H1 (cell line): ENCODE results near the gene LTF. TPM values are rescaled to one million over a fixed set of nuclear protein-coding genes. Genes with fewer than 3 reads are reported as not detected.

Experiments used
- CTCF ChIA-PET: fragments of 300-600 bp; sonication (Branson Sonifier 250); formaldehyde crosslinking; loops from one replicate; lab custom pipeline; 2021; ENCODE audit not compliant: partially characterized antibody; lab: Charles Lee
- POLR2A ChIA-PET: fragments of 300-600 bp; sonication (Branson Sonifier 250); formaldehyde crosslinking; loops from one replicate; lab custom pipeline; 2021; ENCODE audit warnings: inconsistent platforms; ENCODE audit not compliant: partially characterized antibody; lab: Charles Lee
- DNase-seq, 2 experiments: peaks; one replicate each; pipeline versions ENCODE4 v3.0.0 to v3.0.0-alpha.2; 2010 to 2022; ENCODE audit warnings: low spot score in 2 of 2, low read depth in 1 of 2, mixed read lengths in 1 of 2
- FAIRE-seq: peaks from 2 replicates; lab custom pipeline; 2011; peaks lifted over from hg19 to GRCh38; lab: Jason Lieb, UNC
- H2AFZ ChIP-seq: 2 replicates; pipeline ENCODE4 v1.8.1; 2012; ENCODE audit warnings: low read length, inconsistent platforms
- H2AK5ac ChIP-seq: 2 replicates; pipeline ENCODE4 v1.6.1; 2013; ENCODE audit warnings: low read depth, low read length
- H2BK120ac ChIP-seq: replicated peaks from 2 replicates; pipeline ENCODE3; 2013; ENCODE audit warnings: low read depth, low read length, inconsistent platforms
- H2BK12ac ChIP-seq: 2 replicates; pipeline ENCODE4 v1.6.1; 2013; ENCODE audit warnings: low read depth, low read length
- H2BK15ac ChIP-seq: 2 replicates; pipeline ENCODE4 v1.6.1; 2013; ENCODE audit warnings: low read length
- H2BK20ac ChIP-seq: 2 replicates; pipeline ENCODE4 v1.6.1; 2013; ENCODE audit warnings: low read length
- H2BK5ac ChIP-seq: 2 replicates; pipeline ENCODE4 v1.6.1; 2013; ENCODE audit warnings: low read depth, low read length
- H3K14ac ChIP-seq: 2 replicates; pipeline ENCODE4 v1.6.1; 2013; ENCODE audit warnings: inconsistent platforms; ENCODE audit not compliant: insufficient read length
- H3K18ac ChIP-seq: 2 replicates; pipeline ENCODE4 v1.6.1; 2013; ENCODE audit warnings: low read length; ENCODE audit errors: extremely low read depth
- H3K23ac ChIP-seq: 2 replicates; pipeline ENCODE4 v1.6.1; 2013; ENCODE audit warnings: inconsistent platforms; ENCODE audit not compliant: insufficient read length
- H3K23me2 ChIP-seq: 2 replicates; pipeline ENCODE4 v1.6.1; 2013; ENCODE audit warnings: low read depth, low read length
- H3K27ac ChIP-seq: 2 replicates; pipeline ENCODE4 v1.6.1; 2011; ENCODE audit warnings: low read depth, low read length, inconsistent platforms
- H3K27me3 ChIP-seq, 4 experiments: replicated peaks in 1 of 4; 1 replicate in 1 of 4; 2 replicates in 3 of 4; pipeline versions ENCODE4 v1.6.1 to v1.8.1; 2011 to 2013; ENCODE audit warnings: low read length in 3 of 4, mild to moderate bottlenecking in 3 of 4, inconsistent platforms in 2 of 4, mixed read lengths in 2 of 4, moderate library complexity in 1 of 4; ENCODE audit not compliant: control insufficient read depth in 3 of 4, insufficient read depth in 3 of 4; ENCODE audit errors: extremely low read depth in 1 of 4
- H3K36me3 ChIP-seq, 4 experiments: 2 replicates each; pipeline versions ENCODE4 v1.6.1 to v1.8.1; 2011 to 2013; ENCODE audit warnings: mild to moderate bottlenecking in 4 of 4, low read length in 3 of 4, moderate library complexity in 2 of 4, control low read depth in 1 of 4, inconsistent platforms in 1 of 4; ENCODE audit not compliant: insufficient read depth in 4 of 4, control insufficient read depth in 2 of 4
- H3K4ac ChIP-seq: replicated peaks from 2 replicates; pipeline ENCODE3; 2013; ENCODE audit warnings: low read length, low read depth, mixed read lengths, inconsistent platforms; ENCODE audit not compliant: insufficient read length
- H3K4me1 ChIP-seq, 4 experiments: replicated peaks in 1 of 4; 1 replicate in 1 of 4; 2 replicates in 3 of 4; pipeline versions ENCODE4 v1.6.1 to v1.8.1; 2011 to 2013; ENCODE audit warnings: low read length in 3 of 4, inconsistent platforms in 2 of 4, mixed read lengths in 1 of 4; ENCODE audit not compliant: insufficient read depth in 4 of 4, control insufficient read depth in 3 of 4
- H3K4me2 ChIP-seq, 2 experiments: 2 replicates each; pipeline versions ENCODE4 v1.6.1 to v1.8.1; 2011 to 2013; ENCODE audit warnings: low read depth in 2 of 2, low read length in 2 of 2, control low read depth in 1 of 2, inconsistent platforms in 1 of 2, mild to moderate bottlenecking in 1 of 2; ENCODE audit not compliant: insufficient read depth in 1 of 2
- H3K4me3 ChIP-seq, 4 experiments: fragments of 200-600, 300-600 bp in 1 of 4; sonication (generic), shearing (Covaris generic), sonication (Bioruptor Twin) in 1 of 4; 2 replicates each; pipeline versions ENCODE4 v1.5.1 to v1.8.1; 2011 to 2016; ENCODE audit warnings: low read length in 4 of 4, low read depth in 3 of 4, control low read depth in 2 of 4, inconsistent platforms in 2 of 4, mild to moderate bottlenecking in 2 of 4, mixed read lengths in 1 of 4, moderate library complexity in 1 of 4; ENCODE audit not compliant: insufficient read depth in 2 of 4; ENCODE audit errors: extremely low read depth in 1 of 4
- H3K56ac ChIP-seq: replicated peaks from 2 replicates; pipeline ENCODE3; 2013; ENCODE audit warnings: low read depth, mild to moderate bottlenecking, mixed read lengths, low read length, inconsistent platforms; ENCODE audit not compliant: insufficient read length
- H3K79me1 ChIP-seq: 2 replicates; pipeline ENCODE4 v1.6.1; 2013; ENCODE audit warnings: low read depth, low read length, control low read depth
- H3K79me2 ChIP-seq, 2 experiments: 2 replicates each; pipeline versions ENCODE4 v1.6.1 to v1.8.1; 2012 to 2013; ENCODE audit warnings: low read length in 2 of 2, mild to moderate bottlenecking in 2 of 2, inconsistent platforms in 1 of 2; ENCODE audit not compliant: insufficient read depth in 2 of 2, control insufficient read depth in 1 of 2
- H3K9ac ChIP-seq, 4 experiments: replicated peaks in 1 of 4; 1 replicate in 1 of 4; 2 replicates in 3 of 4; pipeline versions ENCODE4 v1.6.1 to v1.8.1; 2011 to 2013; ENCODE audit warnings: low read depth in 3 of 4, low read length in 3 of 4, control low read depth in 2 of 4, mild to moderate bottlenecking in 2 of 4, moderate library complexity in 2 of 4, inconsistent platforms in 1 of 4; ENCODE audit errors: extremely low read depth in 1 of 4
- H3K9me3 ChIP-seq, 2 experiments: 2 replicates each; pipeline versions ENCODE4 v1.6.1 to v1.8.1; 2012 to 2013; ENCODE audit warnings: mild to moderate bottlenecking in 2 of 2, moderate library complexity in 2 of 2, control low read depth in 1 of 2, inconsistent platforms in 1 of 2, low read depth in 1 of 2, low read length in 1 of 2, mixed read lengths in 1 of 2; ENCODE audit not compliant: insufficient read depth in 2 of 2
- H4K20me1 ChIP-seq, 2 experiments: replicated peaks in 1 of 2; 2 replicates each; pipeline versions ENCODE3 to v1.8.1; 2011 to 2013; ENCODE audit warnings: inconsistent platforms in 2 of 2, low read length in 2 of 2, mild to moderate bottlenecking in 1 of 2; ENCODE audit not compliant: insufficient read depth in 2 of 2, control insufficient read depth in 1 of 2
- H4K5ac ChIP-seq: 2 replicates; pipeline ENCODE4 v1.6.1; 2013; ENCODE audit warnings: low read length, low read depth, mixed read lengths, inconsistent platforms; ENCODE audit not compliant: insufficient read length
- H4K8ac ChIP-seq: 2 replicates; pipeline ENCODE4 v1.8.0; 2013; ENCODE audit warnings: mild to moderate bottlenecking, moderate library complexity, low read length, inconsistent platforms; ENCODE audit not compliant: insufficient read depth; ENCODE audit errors: extremely low read depth
- H4K91ac ChIP-seq: replicated peaks from 2 replicates; pipeline ENCODE3; 2013; ENCODE audit warnings: low read length, mixed read lengths, inconsistent platforms; ENCODE audit not compliant: insufficient read length
- POLR2AphosphoS5 ChIP-seq: IDR thresholded peaks from 2 replicates; pipeline ENCODE4 v1.6.1; 2011; ENCODE audit warnings: low read depth, low read length
- TCF12 ChIP-seq: IDR thresholded peaks from 2 replicates; pipeline ENCODE4 v1.6.1; 2011; ENCODE audit warnings: low read depth, mild to moderate bottlenecking, low read length
- WGBS, 2 experiments: shearing (Covaris generic) in 1 of 2; methylation state at CpG; one replicate each; pipeline versions ENCODE4 v1.1.6 to v1.1.7; 2013 to 2015; ENCODE audit warnings: low lambda C conversion rate in 2 of 2, mixed read lengths in 2 of 2, inconsistent platforms in 1 of 2, low coverage in 1 of 2, missing lambda C conversion rate in 1 of 2; ENCODE audit not compliant: insufficient replicate concordance in 2 of 2, insufficient coverage in 1 of 2, insufficient read length in 1 of 2; ENCODE audit errors: extremely low coverage in 1 of 2, missing lambda C conversion rate in 1 of 2; 5-methylcytosine and 5-hydroxymethylcytosine counted together
- polyA plus RNA-seq, 7 experiments: library from polyadenylated mRNA; depleted of rRNA in 3 of 7; stranded (reverse) in 5 of 7; unstranded in 2 of 7; fragments of >200 nt in 5 of 7; fragments of 200-250 nt in 2 of 7; gene quantifications; 1 replicate in 5 of 7; 2 replicates in 1 of 7; 4 replicates in 1 of 7; pipeline versions ENCODE4 v1.2.1 to v1.2.3, GENCODE V29; 2011 to 2013; ENCODE audit warnings: missing spikeins in 2 of 7, mixed read lengths in 2 of 7
- total RNA-seq: library from RNA; stranded (reverse); fragmentation: NEBNext Ultra II Directional; extraction: Animal tissue kit (Norgen Biotek cat#: 25700); gene quantifications from 2 replicates; pipeline ENCODE4 v1.2.1, GENCODE V29; 2021
- TF ChIP-seq, protein P1 (sequence below): IDR thresholded peaks from 2 replicates; pipeline ENCODE4 v1.6.1; 2011; ENCODE audit warnings: low read depth, mild to moderate bottlenecking, low read length; ENCODE audit not compliant: insufficient read depth

LTF gene
- total and polyA plus RNA-seq, 2 of the 8 experiments (the other 6 are each of a cell fraction or from before 2014, with no cell fraction given), result 0.23 to 0.99 TPM

DNA sequence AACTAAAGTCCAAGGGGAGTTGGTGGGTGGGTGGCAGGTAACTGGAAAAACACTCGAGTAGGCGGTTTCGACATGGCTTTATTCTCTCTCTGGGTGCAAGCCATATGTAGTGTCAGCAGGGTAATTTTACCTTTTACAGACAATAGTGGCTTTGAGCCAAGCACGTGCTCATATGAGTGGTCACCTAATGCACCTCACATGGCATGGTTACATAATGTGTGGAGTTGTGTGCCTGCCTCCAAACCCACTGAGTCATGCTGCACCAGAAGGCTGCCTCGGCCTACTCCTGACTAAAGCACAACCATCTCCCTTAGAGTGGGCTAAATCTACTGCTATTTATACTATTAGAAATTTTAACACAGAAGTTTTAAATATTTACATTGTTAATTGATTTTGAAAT lies 41.1 kb downstream of the LTF start:
- Histone ChIP-seq H3K27ac (no peak overlapping the region), H3K18ac (no peak overlapping the region), H2BK20ac (no peak overlapping the region), H3K23me2 (no peaks in the 10 kb centered on the region), H3K27me3 (no peaks in the 10 kb centered on the region), H4K5ac (no peak overlapping the region), H4K20me1 (no peaks in the 10 kb centered on the region), H3K9me3 (no peaks in the 10 kb centered on the region), H4K8ac (no peak overlapping the region), H3K56ac (no peak overlapping the region), H3K4ac (no peak overlapping the region), H2AFZ (no peak overlapping the region), H3K4me1 (peaks cover 0 to 2% (median 1%) of the 10 kb centered on the region in 4 experiments; a peak in 4 of 7 replicates), H2BK5ac (no peak overlapping the region), H2BK15ac (no peak overlapping the region), H3K9ac (no peak overlapping the region), H4K91ac (no peak overlapping the region), H3K14ac (no peak overlapping the region), H3K4me3 (no peak overlapping the region), H3K79me1 (no peaks in the 10 kb centered on the region; the same call in 1 of the 2 replicates), H2AK5ac (no peak overlapping the region), H2BK12ac (no peak overlapping the region), H3K4me2 (no peak overlapping the region), H3K79me2 (no peaks in the 10 kb centered on the region), H3K23ac (no peak overlapping the region), H3K36me3 (no peaks in the 10 kb centered on the region), H2BK120ac (no peak overlapping the region)
- FAIRE-seq (no peak), DNase-seq (no peak)
- no peak for TF ChIP-seq POLR2AphosphoS5
- TF ChIP-seq, protein P1, sequence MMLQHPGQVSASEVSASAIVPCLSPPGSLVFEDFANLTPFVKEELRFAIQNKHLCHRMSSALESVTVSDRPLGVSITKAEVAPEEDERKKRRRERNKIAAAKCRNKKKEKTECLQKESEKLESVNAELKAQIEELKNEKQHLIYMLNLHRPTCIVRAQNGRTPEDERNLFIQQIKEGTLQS, result no peak
- TF ChIP-seq TCF12, result no peak
- POLR2A ChIA-PET, result no interaction called here
- CTCF ChIA-PET, result interaction anchor here (0.6 to 2.3 kb wide), 7 partner anchors 9 to 216 kb away, joined by 3 to 12 read pairs (median 6); partner anchors contain the start of genes CCR5AS and CCRL2
- WGBS, 2 experiments, result 91% methylated on average over 5 of the region's 5 CpGs; no CpG with 5 or more reads in 1 of the 2 experiments
